ENCODE measurements around the gene PDZD4.

Gene PDZD4

DNA sequence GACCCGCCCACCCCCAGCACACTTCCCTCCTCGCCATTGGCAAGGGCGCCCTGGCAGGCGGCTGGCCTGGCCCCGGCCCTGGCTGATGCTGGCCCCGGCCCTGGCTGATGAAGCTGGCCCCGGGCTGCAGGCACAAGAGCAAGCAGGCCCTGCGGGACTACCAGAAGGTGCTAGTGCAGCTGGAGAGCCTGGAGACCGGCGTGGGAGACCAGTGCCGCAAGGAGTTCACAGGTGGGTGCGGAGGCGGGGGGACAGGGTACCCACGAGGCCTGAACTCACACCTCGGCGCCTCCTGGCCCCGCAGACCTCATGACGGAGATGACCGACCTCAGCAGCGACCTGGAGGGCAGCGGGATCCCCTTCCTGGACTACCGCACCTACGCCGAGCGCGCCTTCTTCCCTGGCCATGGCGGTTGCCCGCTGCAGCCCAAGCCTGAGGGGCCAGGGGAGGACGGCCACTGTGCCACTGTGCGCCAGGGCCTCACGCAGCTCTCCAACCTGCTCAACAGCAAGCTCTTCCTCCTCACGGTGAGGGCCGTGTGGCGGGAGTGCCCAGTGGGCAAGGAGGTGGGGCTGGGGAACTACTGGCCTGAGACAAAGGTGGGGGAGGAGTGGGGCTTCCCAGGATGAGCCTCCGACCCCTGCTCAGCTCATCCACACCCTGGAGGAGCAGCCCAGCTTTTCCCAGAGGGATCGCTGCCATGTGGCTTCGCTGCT is 55.6 kb downstream of the PDZD4 start:
- Histone ChIP-seq H3K23ac (ENCODE audit: low read length in 2 of 2) (no peak overlapping the region), H3K4me1 (ENCODE audit: control insufficient read depth, insufficient read depth, low read depth, low read length) (peaks cover 1% of the 10 kb centered on the region), H2BK5ac (ENCODE audit: low read depth, low read length, poor library complexity, severe bottlenecking) (no peak overlapping the region), H3K4me3 (ENCODE audit: insufficient read depth in 1 of 2, low read depth in 1 of 2, low read length in 2 of 2) (no peak overlapping the region), H2BK15ac (ENCODE audit: low read depth, poor library complexity, severe bottlenecking) (no peak overlapping the region), H2AFZ (ENCODE audit: low read depth, low read length) (no peak overlapping the region), H3K4ac (ENCODE audit: low read depth in 1 of 2, low read length in 2 of 2) (no peak overlapping the region), H3K9ac (ENCODE audit: low read length) (no peak overlapping the region), H3K18ac (ENCODE audit: low read depth in 1 of 2, low read length in 2 of 2) (no peak overlapping the region), H3K27ac (ENCODE audit: low read length, poor library complexity, severe bottlenecking) (no peak overlapping the region), H4K8ac (ENCODE audit: low read length) (no peak overlapping the region), H2BK120ac (ENCODE audit: low read depth, low read length) (no peak overlapping the region), H4K91ac (ENCODE audit: low read length) (no peak overlapping the region), H3K9me3 (ENCODE audit: control insufficient read depth, low read length) (no peaks in the 10 kb centered on the region), H3K4me2 (ENCODE audit: low read length, poor library complexity, severe bottlenecking) (no peak overlapping the region), H3K14ac (ENCODE audit: low read length in 2 of 2) (no peak overlapping the region), H3K36me3 (ENCODE audit: control insufficient read depth in 1 of 2, insufficient read depth in 2 of 2, low read depth in 1 of 2, low read length in 2 of 2) (peaks cover 3 to 84% of the 10 kb centered on the region in 2 experiments), H2AK5ac (ENCODE audit: low read length, severe bottlenecking) (no peak overlapping the region), H2BK12ac (ENCODE audit: low read length in 2 of 2) (no peak overlapping the region), H3K27me3 (ENCODE audit: control insufficient read depth in 1 of 2, insufficient read depth in 1 of 2, low read length in 2 of 2) (peaks cover 0 to 1% of the 10 kb centered on the region in 2 experiments), H3K79me1 (replicated peaks; ENCODE audit: low read length, poor library complexity, severe bottlenecking) (no peaks in the 10 kb centered on the region)
- 97% methylated on average over 12 of the region's 37 CpGs for WGBS
- no peak for DNase-seq

DNA sequence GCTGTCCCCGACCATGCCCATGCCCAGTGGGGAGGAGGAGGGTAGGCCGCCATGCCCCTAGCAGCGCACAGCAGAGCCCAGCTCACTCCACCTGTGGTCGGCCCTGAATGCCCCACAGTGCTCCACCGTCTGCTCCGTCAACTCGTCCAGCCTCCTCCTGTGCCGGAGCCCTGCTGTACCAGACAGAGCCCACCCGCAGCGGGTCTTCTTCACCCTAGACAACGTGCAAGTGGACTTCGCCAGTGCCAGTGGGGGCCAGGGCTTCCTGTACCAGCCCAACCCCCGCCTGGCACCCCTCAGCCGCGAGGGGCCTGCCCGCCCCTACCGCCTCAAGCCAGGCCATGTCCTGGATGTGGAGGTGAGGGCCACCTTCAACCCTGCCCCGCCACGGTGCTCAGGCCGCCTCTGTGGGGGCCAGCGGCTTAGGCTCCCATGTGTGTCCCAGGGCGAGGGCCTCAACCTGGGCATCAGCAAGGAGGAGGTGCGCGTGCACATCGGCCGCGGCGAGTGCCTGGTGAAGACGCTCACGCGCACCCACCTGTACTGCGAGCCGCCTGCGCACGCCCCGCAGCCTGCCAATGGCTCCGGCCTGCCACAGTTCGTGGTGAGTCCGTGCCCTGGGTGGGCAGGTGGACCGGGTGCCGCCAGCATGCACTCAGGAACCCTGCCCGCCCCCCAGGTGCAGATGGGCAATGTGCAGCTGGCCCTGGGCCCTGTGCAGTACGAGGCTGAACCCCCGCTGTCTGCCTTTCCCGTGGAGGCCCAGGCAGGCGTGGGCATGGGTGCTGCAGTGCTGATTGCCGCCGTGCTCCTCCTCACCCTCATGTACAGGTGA is 56.4 kb downstream of the PDZD4 start:
- Histone ChIP-seq H3K18ac (ENCODE audit: low read depth in 1 of 2, low read length in 2 of 2) (no peak overlapping the region), H4K91ac (ENCODE audit: low read length) (no peak overlapping the region), H3K9ac (ENCODE audit: low read length) (no peak overlapping the region), H3K9me3 (ENCODE audit: control insufficient read depth, low read length) (no peaks in the 10 kb centered on the region), H3K36me3 (ENCODE audit: control insufficient read depth in 1 of 2, insufficient read depth in 2 of 2, low read depth in 1 of 2, low read length in 2 of 2) (peaks cover 6 to 92% of the 10 kb centered on the region in 2 experiments), H3K27me3 (ENCODE audit: control insufficient read depth in 1 of 2, insufficient read depth in 1 of 2, low read length in 2 of 2) (no peaks in the 10 kb centered on the region), H2AK5ac (ENCODE audit: low read length, severe bottlenecking) (no peak overlapping the region), H2AFZ (ENCODE audit: low read depth, low read length) (no peak overlapping the region), H3K27ac (ENCODE audit: low read length, poor library complexity, severe bottlenecking) (no peak overlapping the region), H2BK120ac (ENCODE audit: low read depth, low read length) (no peak overlapping the region), H2BK15ac (ENCODE audit: low read depth, poor library complexity, severe bottlenecking) (no peak overlapping the region), H3K4me3 (ENCODE audit: insufficient read depth in 1 of 2, low read depth in 1 of 2, low read length in 2 of 2) (no peak overlapping the region), H3K14ac (ENCODE audit: low read length in 2 of 2) (no peak overlapping the region), H3K4me2 (ENCODE audit: low read length, poor library complexity, severe bottlenecking) (no peak overlapping the region), H3K23ac (ENCODE audit: low read length in 2 of 2) (no peak overlapping the region), H3K4ac (ENCODE audit: low read depth in 1 of 2, low read length in 2 of 2) (no peak overlapping the region), H4K8ac (ENCODE audit: low read length) (no peak overlapping the region), H3K79me1 (replicated peaks; ENCODE audit: low read length, poor library complexity, severe bottlenecking) (no peaks in the 10 kb centered on the region), H2BK5ac (ENCODE audit: low read depth, low read length, poor library complexity, severe bottlenecking) (no peak overlapping the region), H3K4me1 (ENCODE audit: control insufficient read depth, insufficient read depth, low read depth, low read length) (peaks cover 1% of the 10 kb centered on the region), H2BK12ac (ENCODE audit: low read length in 2 of 2) (no peak overlapping the region)
- WGBS: 93% methylated on average over 44 of the region's 48 CpGs
- no peak for DNase-seq

DNA sequence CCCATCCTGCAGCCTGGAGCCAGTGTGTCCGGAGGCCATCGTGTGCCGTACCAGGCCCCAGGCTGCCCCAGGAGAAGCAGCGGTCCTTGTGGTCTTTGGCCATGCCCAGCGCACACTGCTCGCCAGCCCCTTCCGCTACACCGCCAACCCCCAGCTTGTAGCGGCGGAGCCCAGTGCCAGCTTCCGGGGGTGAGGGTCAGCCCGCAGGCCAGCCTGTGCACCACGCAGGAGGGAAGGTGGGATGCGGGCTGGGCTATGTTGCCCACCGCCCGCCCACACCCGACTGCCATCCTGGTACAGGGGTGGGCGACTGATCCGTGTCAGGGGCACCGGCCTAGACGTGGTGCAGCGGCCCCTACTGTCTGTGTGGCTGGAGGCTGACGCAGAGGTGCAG is 57.1 kb downstream of the PDZD4 start:
- Histone ChIP-seq H3K36me3 (ENCODE audit: control insufficient read depth in 1 of 2, insufficient read depth in 2 of 2, low read depth in 1 of 2, low read length in 2 of 2) (peaks cover 6 to 97% of the 10 kb centered on the region in 2 experiments), H2BK15ac (ENCODE audit: low read depth, poor library complexity, severe bottlenecking) (no peak overlapping the region), H3K4me1 (ENCODE audit: control insufficient read depth, insufficient read depth, low read depth, low read length) (peaks cover 1% of the 10 kb centered on the region), H3K9ac (ENCODE audit: low read length) (no peak overlapping the region), H3K27me3 (ENCODE audit: control insufficient read depth in 1 of 2, insufficient read depth in 1 of 2, low read length in 2 of 2) (no peaks in the 10 kb centered on the region), H3K4me3 (ENCODE audit: insufficient read depth in 1 of 2, low read depth in 1 of 2, low read length in 2 of 2) (no peak overlapping the region), H3K9me3 (ENCODE audit: control insufficient read depth, low read length) (no peaks in the 10 kb centered on the region), H2AFZ (ENCODE audit: low read depth, low read length) (no peak overlapping the region), H2AK5ac (ENCODE audit: low read length, severe bottlenecking) (no peak overlapping the region), H2BK12ac (ENCODE audit: low read length in 2 of 2) (no peak overlapping the region), H2BK5ac (ENCODE audit: low read depth, low read length, poor library complexity, severe bottlenecking) (no peak overlapping the region), H3K4ac (ENCODE audit: low read depth in 1 of 2, low read length in 2 of 2) (no peak overlapping the region), H3K27ac (ENCODE audit: low read length, poor library complexity, severe bottlenecking) (no peak overlapping the region), H3K4me2 (ENCODE audit: low read length, poor library complexity, severe bottlenecking) (no peak overlapping the region), H4K8ac (ENCODE audit: low read length) (no peak overlapping the region), H3K14ac (ENCODE audit: low read length in 2 of 2) (no peak overlapping the region), H4K91ac (ENCODE audit: low read length) (no peak overlapping the region), H3K23ac (ENCODE audit: low read length in 2 of 2) (no peak overlapping the region), H3K18ac (ENCODE audit: low read depth in 1 of 2, low read length in 2 of 2) (no peak overlapping the region), H3K79me1 (replicated peaks; ENCODE audit: low read length, poor library complexity, severe bottlenecking) (peaks cover 2% of the 10 kb centered on the region), H2BK120ac (ENCODE audit: low read depth, low read length) (no peak overlapping the region)
- DNase-seq: no peak
- WGBS: 94% methylated on average over 23 of the region's 23 CpGs
